ENCODE measurements around the gene AGTPBP1. TPM values are rescaled to one million over a fixed set of nuclear protein-coding genes. Genes with fewer than 3 reads are reported as not detected.

The AGTPBP1 gene
- total RNA-seq, 1 donor from 2014 or later, result 34.4 TPM

DNA sequence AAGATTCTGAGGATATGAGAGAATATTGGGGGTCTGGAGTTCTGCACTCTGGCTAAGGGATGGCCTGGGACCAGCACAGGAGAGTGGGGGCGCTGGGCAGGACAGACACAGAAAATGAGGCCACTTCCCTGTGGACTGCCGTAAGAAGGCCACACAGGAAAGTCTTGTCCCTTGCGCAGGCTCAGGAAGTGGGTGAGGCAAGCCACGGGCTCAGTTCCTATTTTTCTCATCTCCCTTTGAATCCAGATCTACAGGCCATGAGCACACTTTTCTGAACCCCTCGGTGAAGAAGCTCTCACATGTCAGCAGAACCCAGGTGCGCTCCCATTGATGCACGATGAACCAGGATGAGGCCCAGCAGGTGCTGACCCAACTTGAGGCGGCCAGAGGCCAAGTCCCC is 207.4 kb downstream of the AGTPBP1 start:
- no peak for DNase-seq

DNA sequence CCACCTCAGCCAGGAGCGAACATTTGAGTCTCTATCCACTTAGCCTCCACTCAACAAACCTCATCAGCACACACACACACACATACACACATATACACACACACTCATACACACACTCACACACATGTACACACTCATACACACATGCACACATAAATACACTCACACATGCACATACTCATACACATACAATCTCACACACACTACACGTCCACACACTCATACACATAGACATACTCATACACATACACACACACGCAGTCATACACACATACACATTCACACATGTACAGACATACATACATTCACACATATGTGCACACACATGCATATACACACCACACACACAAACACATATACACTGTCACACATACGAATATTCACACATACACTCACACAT is 208.2 kb downstream of the AGTPBP1 start:
- DNase-seq, result no peak

DNA sequence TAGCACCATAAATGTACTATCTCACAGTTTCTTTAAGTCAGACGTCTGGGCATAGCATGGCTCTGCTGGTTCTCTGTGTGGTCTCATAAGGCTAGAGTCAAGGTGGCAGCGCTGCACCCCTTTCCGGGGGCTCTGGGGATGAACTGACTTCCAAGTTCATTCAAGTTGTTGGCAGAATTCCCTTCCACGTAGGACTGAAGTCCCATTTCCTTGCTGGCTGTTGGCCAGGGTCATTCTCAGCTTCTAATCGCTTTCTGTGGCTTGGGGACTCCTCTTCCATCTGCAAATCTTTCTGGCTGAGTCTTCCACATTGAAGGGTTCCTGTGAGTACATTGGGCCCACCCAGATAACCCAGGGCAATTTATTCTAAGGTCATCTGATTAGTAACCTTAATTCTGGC is 211.0 kb downstream of the AGTPBP1 start:
- peak; percentile 9 for DNase-seq

DNA sequence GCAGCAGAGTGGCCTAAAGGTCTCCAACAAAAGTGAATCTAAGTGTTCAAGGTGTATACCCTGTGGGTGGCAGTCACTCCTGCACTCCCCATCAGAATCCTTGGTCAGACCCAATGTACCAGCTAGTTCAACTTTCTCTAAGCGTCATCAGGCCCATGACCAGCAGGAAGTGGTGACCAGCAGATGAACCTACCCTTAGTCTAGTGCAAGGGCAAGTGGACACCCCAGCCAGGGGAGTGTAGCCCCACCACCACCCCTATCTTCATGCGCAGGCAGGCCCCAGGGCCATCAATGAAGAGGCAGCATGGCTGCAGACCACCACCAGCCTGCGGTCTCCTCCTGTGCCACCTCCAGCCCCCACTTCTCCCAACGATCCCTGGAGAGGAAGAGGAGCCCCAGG is 213.1 kb downstream of the AGTPBP1 start:
- no peak for DNase-seq

DNA sequence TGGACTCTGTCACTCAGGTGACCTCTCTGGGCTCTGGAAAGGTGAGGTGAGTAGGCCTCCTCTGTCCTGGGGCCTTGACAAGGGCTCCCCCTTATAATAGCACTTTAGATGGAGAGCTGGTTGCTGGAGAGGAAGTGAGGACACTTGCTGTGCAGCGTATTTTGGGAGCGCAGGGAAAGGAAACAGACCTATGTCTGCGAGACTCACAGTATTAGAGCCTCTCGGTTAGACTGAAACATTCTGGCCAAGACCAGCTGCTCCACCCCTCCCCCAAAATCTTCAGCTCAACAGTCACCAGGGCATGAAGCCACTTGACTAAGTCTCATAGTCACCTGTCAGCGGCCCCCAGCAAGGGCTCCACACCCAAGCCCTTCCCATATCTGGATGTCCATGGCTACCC is 213.6 kb downstream of the AGTPBP1 start:
- DNase-seq, result peak; percentile 20

DNA sequence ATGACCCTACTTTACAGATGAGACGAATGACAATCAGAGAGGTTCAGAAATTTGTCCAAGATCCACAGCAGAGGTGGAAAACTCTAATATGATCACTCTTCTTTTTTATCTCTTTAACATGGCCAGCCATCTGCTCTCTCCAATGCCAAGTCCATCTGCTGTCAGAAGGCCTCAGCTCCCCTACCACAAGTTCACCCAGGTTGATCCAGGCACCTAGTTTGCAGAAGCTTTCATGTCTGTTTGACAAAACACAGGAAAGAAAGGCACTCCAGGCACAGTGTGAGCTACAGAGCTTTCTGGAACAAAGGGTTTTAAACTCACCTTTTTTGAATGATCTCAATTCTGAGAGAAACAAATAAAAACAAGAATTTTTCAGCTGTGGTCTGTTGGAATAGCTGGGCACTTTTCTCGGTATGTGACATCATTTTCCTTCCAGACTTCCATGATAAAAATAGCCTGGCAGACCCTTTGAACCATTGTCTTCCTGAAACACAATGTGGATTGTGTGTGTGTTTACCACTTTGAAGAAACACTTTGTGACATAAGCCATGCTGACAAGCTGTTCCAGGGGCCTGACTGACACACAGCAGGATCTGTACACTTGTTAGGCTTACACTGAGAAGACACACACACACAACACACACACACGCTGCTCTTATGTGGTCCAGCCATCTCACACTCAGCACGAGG is 214.3 kb downstream of the AGTPBP1 start:
- peak; percentile 90 for DNase-seq

DNA sequence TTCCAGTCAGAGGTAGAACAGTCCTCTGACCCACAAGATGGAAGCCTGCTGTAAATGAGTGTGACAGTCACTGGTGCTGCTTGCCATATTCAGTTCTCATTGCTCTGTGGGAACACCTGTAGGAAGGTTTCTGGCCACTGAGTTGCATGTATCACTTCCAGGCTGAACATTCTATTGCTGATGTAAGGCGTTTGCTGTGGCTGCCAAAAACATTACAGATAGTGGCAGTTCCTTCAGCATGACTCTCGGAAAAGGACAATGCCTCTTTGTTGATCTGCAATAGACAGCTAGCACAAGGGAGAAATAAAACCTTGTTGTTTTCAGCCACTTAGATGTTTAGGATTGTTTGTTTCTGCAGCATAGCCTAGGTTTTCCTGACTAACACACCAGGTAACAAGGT is 217.2 kb downstream of the AGTPBP1 start:
- no peak for DNase-seq

DNA sequence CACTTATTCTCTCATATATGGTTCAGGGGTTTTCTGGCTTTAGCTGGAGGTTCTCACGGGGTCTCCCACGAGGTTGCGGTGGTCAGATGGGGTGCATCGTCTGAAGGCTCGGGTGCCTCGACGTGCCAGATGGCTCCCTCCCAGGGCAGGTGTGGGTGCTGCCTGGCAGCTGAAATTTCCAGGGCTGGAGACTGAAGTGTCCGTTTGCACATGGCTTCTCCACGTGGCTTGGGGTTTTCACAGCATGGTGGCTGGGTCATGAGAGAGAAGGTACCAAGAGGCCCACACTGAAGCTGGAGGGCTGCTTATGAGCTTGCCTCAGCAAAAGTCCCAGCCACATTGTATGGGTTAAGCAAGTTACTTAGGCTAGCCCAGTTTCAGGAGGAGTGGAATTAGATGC is 218.6 kb downstream of the AGTPBP1 start:
- DNase-seq, result no peak

DNA sequence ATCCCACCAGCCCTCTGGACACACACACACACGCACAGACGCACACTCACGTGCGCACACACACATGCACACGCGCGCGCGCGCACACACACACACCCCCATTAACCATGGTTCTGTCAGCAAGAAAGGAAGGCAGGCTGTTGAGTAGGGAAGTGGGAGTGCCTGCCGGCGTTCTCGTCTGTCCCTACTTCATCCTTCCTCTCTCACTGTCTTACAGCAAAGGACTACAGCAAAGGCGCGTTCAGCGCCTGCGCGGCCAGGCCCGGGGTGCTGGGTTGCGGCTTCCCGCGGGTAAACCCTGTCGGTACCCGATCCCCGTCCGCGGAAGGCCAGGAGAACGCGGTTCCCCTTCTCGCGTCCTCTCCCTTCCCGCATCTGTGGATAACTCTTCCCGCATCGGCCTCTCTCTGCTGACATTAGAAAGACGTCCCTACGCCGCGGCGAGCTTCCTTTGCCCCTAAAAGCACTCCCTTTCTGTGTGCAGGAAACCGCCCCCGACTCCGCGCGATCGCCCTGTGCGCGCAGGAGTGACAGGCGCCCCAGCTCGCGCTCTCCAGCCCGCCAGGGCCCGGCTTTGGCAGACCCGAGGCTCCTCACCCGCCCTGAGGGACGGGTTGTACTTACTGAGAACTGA is 219.2 kb downstream of the AGTPBP1 start:
- DNase-seq, result peak; percentile 49

DNA sequence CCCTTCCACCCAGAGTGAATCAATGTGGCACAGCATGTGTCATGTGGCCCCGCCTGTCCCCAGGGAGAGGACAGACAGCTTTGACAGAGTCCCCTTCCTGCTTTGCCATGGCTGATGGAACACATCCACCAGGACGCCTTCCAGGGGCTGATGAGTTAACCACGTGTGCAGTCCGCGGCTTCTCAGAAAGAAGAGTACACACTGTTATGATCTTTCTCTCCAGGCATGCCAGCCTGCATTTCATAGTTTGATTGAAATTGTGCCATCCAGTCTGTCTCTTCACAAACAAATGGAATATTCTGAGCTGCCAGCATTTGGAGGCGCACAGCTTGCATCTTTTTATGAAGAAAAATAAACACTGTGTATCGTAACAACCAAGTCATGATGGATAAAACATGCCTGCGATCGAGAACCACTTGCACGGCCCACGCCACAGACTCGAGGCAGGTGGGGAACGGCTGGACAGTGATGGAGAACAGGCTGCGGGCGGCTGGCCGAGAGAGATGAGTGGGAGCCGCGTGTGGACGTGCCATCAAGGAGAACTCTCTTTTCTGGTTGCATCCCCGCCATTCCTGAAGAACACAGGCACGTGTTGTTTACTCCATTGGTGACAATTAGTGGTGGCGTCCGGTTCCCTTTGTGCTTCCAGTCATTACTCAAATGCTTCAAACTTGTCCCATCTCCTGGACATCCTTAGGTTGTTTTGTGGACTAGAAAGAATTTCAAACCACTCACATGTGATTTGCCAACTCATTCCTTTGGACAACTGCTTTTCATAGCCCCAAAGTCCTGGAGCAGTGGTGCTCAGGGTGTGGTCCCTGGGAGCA is 220.2 kb downstream of the AGTPBP1 start:
- no peak for DNase-seq

DNA sequence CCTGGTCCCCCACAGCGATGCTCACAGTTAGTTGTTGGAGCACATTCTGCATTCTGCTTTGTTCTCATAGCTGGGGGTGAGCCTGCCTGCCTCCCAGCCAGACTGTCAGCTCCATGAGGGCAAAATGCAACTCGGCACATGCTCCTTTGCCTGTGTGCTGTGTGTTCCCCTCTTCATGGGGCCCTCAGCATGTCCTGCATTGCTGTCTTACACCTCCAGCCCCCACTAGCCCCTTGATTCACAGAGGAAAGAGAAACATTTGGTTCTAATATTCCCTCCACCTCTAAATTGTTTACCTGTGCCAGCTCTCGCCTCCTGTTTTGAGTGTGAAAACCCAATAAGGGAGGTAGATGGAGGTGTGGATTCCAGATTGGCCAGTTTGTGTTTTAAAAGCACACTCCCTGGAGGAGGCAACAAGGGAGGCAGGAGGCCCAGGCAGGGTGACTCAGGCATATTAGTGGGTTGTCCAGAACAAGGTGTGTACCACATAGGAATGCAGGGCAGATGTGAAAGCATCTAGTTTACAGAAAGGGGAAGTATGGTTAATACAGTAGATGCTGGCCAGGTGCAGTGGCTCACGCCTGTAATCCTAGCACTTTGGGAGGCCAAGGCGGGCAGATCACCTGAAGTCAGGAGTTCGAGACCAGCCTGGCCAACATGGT is 224.6 kb downstream of the AGTPBP1 start:
- no peak for DNase-seq

DNA sequence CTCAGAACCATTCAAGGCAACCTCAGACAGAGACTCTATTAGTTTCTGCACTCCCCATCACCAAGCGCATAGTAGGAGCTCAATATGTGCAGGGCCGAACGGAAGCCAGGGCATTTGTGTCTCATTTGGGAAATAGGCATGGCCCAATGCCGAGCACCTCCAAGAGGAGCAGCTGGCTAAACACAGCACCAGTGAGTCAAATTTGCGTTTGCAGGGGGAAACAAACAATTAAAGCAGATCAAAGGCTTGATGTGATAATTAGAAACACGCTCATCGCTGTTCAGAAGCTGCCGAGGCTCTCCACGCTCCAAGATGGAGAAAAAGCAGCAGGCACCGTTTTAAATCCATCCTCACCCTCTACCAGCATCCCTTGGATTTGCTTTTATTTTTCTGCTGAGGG is 225.3 kb downstream of the AGTPBP1 start:
- no peak for DNase-seq

DNA sequence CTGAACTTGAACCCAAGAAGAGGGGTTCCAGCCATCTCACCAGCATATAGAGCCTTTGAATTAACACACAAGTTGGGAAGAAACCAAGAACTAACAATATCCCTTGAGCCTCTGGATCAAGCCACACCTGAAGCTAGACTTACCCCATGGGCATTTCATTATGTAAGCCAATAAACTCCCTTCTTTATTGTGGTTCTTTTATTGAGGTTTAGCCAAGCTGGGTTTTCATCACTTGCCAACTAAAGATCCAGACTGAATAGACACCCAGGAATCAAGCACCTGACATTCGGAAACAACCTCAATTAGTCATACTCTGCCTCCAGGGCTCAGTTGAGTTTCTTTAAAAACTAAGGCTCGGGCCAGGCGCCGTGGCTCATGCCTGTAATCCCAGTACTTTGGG is 226.7 kb downstream of the AGTPBP1 start:
- DNase-seq, result no peak

DNA sequence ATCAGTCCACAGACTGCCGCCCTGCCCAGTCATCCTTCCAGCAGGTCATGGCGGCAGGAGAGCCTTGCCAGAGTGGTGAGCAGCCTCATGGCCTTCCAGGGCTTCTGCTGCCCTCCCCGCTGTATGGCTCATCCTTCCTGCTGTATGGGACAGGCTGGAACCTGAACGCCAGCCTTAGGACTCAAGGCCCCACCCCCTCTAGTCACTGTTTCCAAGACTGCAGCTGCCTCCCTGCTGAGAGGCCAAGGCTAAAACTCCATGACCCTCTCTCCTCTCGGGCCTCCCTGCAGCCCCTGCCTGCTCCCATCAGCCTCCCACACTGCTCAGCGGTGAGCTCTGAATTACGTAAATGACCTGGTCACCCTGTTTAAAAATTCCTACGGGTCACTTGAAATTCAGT is 227.5 kb downstream of the AGTPBP1 start:
- DNase-seq, result no peak

DNA sequence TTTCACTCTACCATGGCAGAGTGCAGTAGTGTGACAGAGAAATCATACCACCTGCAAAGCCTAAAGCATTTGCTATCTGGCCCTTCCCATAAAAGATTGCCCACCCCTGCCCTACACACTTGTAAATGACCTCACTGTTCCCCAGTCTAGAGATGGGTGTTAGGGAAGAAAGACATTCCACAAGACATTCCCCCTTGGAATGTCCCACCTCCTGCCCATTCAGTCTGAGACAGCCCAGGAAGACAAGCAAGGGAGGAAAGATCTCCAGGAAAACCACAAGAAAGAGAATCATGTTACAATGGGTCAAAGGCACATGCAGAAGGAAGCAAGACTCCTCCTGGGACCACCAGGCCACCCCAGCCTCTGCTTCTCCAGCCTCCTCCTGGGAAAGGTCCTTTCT is 230.0 kb downstream of the AGTPBP1 start:
- no peak for DNase-seq

DNA sequence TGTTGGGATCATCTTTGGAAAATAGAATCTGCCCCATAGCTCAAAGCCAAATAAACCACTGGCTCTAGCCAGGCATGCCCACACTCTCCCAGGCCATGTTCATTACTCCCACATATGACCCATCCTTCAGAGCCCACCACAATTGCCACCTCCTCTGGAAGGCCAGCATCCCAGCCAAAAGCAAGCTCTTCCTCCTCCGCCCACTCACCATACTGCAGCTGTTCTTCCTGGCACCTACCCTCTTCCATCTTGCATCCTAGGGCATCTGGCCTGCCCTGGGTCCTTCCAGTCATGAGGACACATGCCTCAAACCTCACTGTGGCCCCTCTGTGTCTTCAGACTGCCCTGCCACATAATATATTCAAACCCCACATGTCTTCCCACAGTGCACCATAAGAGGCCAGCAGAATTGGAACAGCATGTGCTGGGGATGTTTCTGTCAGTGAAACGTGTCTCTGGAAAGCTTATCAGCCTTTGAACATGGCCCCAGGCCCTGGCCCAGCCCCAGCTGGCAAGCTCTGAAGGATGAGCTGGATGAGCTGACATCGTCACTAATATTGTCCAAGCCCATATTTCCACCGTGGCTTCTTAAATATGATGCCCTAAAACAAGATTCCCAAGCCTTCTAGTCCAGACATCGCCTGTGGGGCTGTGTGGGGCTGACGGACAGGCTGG is 230.8 kb downstream of the AGTPBP1 start:
- DNase-seq, result no peak

DNA sequence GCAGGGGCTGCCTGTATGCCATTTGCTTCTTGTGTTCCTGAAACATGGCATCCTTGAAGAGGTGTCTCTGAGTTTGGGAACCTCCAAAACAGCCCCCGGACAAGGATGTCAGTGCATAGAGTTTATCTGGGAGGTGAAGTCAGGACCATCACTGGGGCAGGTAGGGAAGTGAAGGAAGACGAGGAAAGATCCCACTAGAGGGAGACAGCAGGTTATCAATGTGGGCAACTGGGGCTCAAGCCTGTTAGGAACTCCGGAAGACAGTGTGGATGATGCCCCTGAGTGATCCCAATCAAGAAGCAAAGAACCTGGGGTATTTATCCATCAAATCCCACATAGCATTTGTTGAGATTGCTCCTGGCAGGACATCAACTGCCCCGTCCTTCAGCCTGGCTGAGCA is 233.1 kb downstream of the AGTPBP1 start:
- DNase-seq, result peak; percentile 30

DNA sequence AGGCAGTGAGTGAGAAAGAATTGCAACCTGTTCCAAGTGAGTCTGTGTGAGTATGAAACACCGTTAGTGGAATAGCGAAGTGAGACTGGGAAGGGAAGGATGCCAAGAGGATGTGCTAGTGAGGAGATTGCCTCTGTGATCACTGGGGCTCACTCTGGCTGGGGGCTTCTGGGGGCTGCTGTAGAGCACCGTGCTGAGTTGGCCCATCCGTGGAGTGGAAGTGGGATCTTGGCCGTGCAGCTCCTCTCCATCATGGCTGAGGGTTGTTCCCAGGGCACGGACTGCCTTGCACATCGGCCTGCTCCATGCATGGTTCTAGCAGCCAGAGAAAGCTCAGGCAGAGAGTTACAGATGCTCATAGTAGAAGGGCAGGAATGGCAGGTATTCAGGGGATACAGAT is 236.1 kb downstream of the AGTPBP1 start:
- no peak for DNase-seq

DNA sequence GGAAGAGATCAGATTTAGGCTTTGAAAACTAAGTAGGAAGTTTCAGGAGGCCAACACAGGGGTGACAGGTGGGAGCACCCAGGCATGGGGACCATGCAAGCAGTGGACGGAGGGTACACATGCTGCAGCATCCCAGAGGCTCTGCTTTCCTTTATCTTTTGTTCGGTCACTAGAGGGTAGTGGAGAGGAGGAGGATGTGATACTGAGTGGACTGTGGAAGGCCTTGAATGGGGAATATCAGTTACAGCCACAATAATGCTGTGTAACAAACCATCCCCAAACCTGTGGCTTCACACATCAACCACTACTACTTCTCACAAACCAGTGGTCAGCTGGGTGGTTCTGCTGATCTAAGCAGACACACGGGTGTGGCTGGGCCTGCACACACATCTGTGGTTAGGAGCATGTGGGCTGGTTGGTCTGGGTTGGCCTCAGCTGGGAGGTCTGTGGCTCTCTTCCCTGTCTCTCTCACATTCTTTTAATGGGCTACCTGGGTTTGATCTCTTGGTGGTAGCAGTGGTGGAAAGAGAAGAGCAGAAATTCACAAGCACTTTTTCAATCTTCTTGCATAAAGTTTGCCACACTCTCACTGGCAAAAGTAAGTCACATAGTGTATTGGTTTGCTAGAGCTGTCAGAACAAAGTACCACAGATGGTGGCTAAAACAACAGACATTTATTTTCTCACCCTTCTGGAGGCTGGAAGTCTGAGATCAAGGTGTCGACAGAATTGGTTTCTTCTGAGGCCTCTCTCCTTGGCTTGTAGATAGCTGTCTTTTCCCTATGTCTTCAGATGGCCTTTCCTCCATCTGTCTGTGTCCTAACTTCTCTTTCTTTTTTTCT is 238.7 kb downstream of the AGTPBP1 start:
- DNase-seq, result peak; percentile 4

DNA sequence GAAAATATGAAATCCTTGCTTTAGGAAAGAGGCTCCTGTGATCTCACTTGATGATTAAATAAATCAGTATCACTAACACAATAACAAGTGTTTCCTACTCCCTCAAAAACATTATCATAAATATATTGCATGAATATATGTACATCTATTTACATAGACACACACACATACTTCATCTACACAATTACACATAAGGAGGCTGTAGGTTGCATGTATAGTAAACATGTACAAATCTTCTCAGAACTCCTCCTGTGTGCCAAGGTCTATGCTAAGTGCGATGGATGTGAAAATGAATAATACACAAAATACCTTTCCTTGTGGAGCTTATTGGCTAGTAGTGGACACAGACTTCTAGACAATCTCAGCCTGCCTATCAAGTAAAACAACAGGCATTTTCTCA is 239.9 kb downstream of the AGTPBP1 start:
- DNase-seq, result no peak

DNA sequence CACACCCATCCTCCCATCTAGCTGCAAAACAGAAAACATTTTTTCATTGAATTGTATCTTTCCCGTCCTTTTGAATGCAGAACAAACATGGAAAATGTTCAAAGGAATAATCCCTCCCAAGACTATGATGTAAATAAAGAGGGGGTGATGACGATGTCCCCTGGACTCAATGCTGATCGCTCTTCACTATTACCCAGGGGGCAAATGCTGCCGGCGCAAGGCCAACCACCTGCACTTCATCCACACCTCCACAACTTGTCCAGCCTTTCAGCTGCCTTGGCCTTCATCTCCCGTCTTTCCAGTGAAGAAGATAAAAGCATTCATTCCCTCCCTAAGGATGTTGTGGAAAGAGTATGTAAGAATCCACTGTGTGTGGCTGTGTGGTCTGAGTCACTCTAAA is 240.3 kb downstream of the AGTPBP1 start:
- DNase-seq, result no peak
